ENCODE results near the gene MAGI1. TPM values are rescaled to one million over a fixed set of nuclear protein-coding genes. Genes with fewer than 3 reads are reported as not detected.
A peak's percentile ranks its signal among the peaks of the same experiment; 100 is the strongest.

Gene MAGI1
- total RNA-seq, 1 experiment from 2014 or later: 58.2 TPM

DNA sequence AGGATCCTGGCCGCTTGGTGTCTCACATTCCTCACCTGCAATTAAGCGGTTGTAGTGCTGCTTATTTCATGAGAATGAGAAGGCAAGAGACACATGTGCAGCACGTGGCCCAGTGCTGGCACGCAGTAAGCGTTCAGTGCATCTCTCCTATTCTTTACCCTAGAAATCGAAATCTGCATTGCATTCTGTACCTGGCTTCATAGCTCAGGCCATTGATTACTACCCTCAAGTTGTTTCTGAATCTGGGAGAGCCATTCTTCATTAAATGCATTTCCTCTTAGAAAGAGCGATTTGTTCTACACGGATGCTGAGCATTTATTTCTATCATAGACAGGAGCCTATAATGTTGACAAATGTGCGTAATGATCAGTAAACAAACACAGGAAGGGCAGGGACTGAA lies 168.9 kb downstream of the MAGI1 start (continued):
- TF ChIP-seq GABPB1 (CRISPR knock-in tag; IDR thresholded peaks at IDR 0.05): no peak
- TF ChIP-seq, protein P1, sequence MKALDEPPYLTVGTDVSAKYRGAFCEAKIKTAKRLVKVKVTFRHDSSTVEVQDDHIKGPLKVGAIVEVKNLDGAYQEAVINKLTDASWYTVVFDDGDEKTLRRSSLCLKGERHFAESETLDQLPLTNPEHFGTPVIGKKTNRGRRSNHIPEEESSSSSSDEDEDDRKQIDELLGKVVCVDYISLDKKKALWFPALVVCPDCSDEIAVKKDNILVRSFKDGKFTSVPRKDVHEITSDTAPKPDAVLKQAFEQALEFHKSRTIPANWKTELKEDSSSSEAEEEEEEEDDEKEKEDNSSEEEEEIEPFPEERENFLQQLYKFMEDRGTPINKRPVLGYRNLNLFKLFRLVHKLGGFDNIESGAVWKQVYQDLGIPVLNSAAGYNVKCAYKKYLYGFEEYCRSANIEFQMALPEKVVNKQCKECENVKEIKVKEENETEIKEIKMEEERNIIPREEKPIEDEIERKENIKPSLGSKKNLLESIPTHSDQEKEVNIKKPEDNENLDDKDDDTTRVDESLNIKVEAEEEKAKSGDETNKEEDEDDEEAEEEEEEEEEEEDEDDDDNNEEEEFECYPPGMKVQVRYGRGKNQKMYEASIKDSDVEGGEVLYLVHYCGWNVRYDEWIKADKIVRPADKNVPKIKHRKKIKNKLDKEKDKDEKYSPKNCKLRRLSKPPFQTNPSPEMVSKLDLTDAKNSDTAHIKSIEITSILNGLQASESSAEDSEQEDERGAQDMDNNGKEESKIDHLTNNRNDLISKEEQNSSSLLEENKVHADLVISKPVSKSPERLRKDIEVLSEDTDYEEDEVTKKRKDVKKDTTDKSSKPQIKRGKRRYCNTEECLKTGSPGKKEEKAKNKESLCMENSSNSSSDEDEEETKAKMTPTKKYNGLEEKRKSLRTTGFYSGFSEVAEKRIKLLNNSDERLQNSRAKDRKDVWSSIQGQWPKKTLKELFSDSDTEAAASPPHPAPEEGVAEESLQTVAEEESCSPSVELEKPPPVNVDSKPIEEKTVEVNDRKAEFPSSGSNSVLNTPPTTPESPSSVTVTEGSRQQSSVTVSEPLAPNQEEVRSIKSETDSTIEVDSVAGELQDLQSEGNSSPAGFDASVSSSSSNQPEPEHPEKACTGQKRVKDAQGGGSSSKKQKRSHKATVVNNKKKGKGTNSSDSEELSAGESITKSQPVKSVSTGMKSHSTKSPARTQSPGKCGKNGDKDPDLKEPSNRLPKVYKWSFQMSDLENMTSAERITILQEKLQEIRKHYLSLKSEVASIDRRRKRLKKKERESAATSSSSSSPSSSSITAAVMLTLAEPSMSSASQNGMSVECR (CRISPR knock-in tag; IDR thresholded peaks at IDR 0.05; ENCODE audit: borderline replicate concordance): no peak

GRCh38 chr3:65867463-65868210 lies 171.1 kb downstream of the MAGI1 start:
- ATAC-seq: no peak
- H3K9me3 Mint-ChIP-seq: no peaks in the 10 kb centered on the region

DNA sequence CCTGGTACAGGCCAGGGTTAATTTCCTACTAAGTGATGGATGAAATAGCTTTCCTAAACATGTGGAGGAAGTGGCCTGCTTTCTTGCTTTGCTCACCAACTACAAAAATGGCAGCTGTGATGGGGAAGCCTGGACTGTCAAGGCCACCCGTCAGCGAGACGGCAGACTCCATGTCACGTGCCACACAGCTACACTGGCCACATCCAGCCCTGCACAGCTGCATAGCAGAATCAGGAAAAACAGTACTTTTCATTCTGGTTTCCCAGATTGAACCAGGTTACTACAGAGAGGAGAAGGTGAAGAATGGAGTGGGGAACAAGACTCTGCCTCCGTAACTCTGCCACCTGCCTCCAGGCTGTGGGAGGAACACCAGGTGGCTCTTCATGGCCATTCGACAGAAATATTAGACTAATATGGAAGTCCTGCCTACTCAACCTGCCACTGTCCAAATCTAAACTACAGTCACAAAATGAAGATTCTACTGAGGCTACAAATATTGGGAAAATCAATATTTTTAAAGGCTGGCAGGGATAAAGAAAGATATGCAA lies 174.3 kb downstream of the MAGI1 start:
- ChIA-PET POLR2A (no interaction called here), CTCF (no interaction called here)
- H3K27me3 Mint-ChIP-seq (ENCODE audit: low read depth): no peaks in the 10 kb centered on the region
- DNase-seq (ENCODE audit: low spot score) (no peak), ATAC-seq (no peak)
- peaks cover 8% of the 10 kb centered on the region; the same call in 1 of the 2 replicates for H3K4me1 Mint-ChIP-seq
- H3K9me3 Mint-ChIP-seq: no peaks in the 10 kb centered on the region
- H3K4me3 Mint-ChIP-seq: no peak overlapping the region
- no peaks in the 10 kb centered on the region for H3K36me3 Mint-ChIP-seq
- H3K27ac Mint-ChIP-seq: no peak overlapping the region
- TF ChIP-seq ZNF281 (CRISPR knock-in tag; IDR thresholded peaks at IDR 0.05) (no peak), SOX15 (CRISPR knock-in tag; IDR thresholded peaks at IDR 0.05) (no peak), ZNF416 (CRISPR knock-in tag; IDR thresholded peaks at IDR 0.05) (no peak), SMAD4 (CRISPR knock-in tag; IDR thresholded peaks at IDR 0.05) (no peak), ZNF317 (CRISPR knock-in tag; IDR thresholded peaks at IDR 0.05; ENCODE audit: borderline replicate concordance, low read depth) (no peak)
- TF ChIP-seq, protein P2, sequence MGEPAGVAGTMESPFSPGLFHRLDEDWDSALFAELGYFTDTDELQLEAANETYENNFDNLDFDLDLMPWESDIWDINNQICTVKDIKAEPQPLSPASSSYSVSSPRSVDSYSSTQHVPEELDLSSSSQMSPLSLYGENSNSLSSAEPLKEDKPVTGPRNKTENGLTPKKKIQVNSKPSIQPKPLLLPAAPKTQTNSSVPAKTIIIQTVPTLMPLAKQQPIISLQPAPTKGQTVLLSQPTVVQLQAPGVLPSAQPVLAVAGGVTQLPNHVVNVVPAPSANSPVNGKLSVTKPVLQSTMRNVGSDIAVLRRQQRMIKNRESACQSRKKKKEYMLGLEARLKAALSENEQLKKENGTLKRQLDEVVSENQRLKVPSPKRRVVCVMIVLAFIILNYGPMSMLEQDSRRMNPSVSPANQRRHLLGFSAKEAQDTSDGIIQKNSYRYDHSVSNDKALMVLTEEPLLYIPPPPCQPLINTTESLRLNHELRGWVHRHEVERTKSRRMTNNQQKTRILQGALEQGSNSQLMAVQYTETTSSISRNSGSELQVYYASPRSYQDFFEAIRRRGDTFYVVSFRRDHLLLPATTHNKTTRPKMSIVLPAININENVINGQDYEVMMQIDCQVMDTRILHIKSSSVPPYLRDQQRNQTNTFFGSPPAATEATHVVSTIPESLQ (CRISPR knock-in tag; IDR thresholded peaks at IDR 0.05): no peak

More at GRCh38 chr3:65867463-65868210, 171.1 kb downstream of the MAGI1 start:
- ChIA-PET POLR2A (no interaction called here), CTCF (no interaction called here)
- H3K4me3 Mint-ChIP-seq: no peak overlapping the region
- no peak for TF ChIP-seq KAT7 (CRISPR knock-in tag; IDR thresholded peaks at IDR 0.05; ENCODE audit: borderline replicate concordance)
- no peak for TF ChIP-seq NFE2L1 (CRISPR knock-in tag; IDR thresholded peaks at IDR 0.05)
- TF ChIP-seq, protein P3, sequence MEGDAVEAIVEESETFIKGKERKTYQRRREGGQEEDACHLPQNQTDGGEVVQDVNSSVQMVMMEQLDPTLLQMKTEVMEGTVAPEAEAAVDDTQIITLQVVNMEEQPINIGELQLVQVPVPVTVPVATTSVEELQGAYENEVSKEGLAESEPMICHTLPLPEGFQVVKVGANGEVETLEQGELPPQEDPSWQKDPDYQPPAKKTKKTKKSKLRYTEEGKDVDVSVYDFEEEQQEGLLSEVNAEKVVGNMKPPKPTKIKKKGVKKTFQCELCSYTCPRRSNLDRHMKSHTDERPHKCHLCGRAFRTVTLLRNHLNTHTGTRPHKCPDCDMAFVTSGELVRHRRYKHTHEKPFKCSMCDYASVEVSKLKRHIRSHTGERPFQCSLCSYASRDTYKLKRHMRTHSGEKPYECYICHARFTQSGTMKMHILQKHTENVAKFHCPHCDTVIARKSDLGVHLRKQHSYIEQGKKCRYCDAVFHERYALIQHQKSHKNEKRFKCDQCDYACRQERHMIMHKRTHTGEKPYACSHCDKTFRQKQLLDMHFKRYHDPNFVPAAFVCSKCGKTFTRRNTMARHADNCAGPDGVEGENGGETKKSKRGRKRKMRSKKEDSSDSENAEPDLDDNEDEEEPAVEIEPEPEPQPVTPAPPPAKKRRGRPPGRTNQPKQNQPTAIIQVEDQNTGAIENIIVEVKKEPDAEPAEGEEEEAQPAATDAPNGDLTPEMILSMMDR (IDR thresholded peaks at IDR 0.05): no peak
- TF ChIP-seq, protein P1 (CRISPR knock-in tag; IDR thresholded peaks at IDR 0.05; ENCODE audit: borderline replicate concordance): no peak
- no peak for TF ChIP-seq ATF3 (CRISPR knock-in tag; conservative IDR thresholded peaks at IDR 0.05)
- H3K36me3 Mint-ChIP-seq: no peaks in the 10 kb centered on the region
- no peaks in the 10 kb centered on the region for H3K27me3 Mint-ChIP-seq (ENCODE audit: low read depth)
- DNase-seq (ENCODE audit: low spot score): no peak
- peak overlapping the region; percentile 57; the same call in 1 of the 2 replicates for H3K27ac Mint-ChIP-seq
- peaks cover 21% of the 10 kb centered on the region for H3K4me1 Mint-ChIP-seq

All from WTC11 (cell line).